Endothelial cell of umbilical vein (primary cell): ENCODE measurements around the gene HDLBP. TPM values are rescaled to one million over a fixed set of nuclear protein-coding genes. Genes with fewer than 3 reads are reported as not detected.

Source experiments
- BruUV-seq: library from RNA; stranded (reverse); fragments of 400-500 nt; replicated peaks from 2 replicates; lab custom pipeline; 2021; lab: Mats Ljungman, UMichigan
- CTCF ChIA-PET: fragments of 300-600, 350-600 bp; sonication (Branson Sonifier 250); formaldehyde crosslinking; loops from one replicate; lab custom pipeline; 2021; ENCODE audit warnings: antibody characterized with exemption, inconsistent platforms; lab: Charles Lee
- POLR2A ChIA-PET: fragments of 300-600, 350-600 bp; sonication (Branson Sonifier 250); formaldehyde crosslinking; loops from one replicate; lab custom pipeline; 2021; ENCODE audit warnings: antibody characterized with exemption, inconsistent platforms; lab: Charles Lee
- DNase-seq: peaks from one replicate; pipeline ENCODE4 v3.0.0-alpha.2; 2011; ENCODE audit warnings: low read depth, low spot score
- FAIRE-seq: peaks from 2 replicates; lab custom pipeline; 2011; peaks lifted over from hg19 to GRCh38; lab: Jason Lieb, UNC
- H2AFZ ChIP-seq: 2 replicates; pipeline ENCODE4 v1.6.0; 2012; ENCODE audit warnings: low read depth, low read length, control low read depth, inconsistent platforms
- H3K27ac ChIP-seq: 2 replicates; pipeline ENCODE4 v1.5.1; 2011; ENCODE audit warnings: low read depth, mild to moderate bottlenecking, control low read depth, low read length, moderate library complexity; ENCODE audit not compliant: insufficient read depth
- H3K27me3 ChIP-seq, 2 experiments: 2 replicates each; pipeline versions ENCODE4 v1.6.0 to v1.6.1; 2011; ENCODE audit warnings: low read length in 2 of 2, mixed read lengths in 1 of 2; ENCODE audit not compliant: control insufficient read depth in 2 of 2, insufficient read depth in 2 of 2
- H3K36me3 ChIP-seq, 2 experiments: 2 replicates in 1 of 2; 3 replicates in 1 of 2; pipeline ENCODE4 v1.5.1; 2011; ENCODE audit warnings: low read length in 2 of 2, mild to moderate bottlenecking in 1 of 2, moderate library complexity in 1 of 2; ENCODE audit not compliant: control insufficient read depth in 2 of 2, insufficient read depth in 2 of 2; ENCODE audit errors: extremely low read depth in 1 of 2
- H3K4me1 ChIP-seq: 3 replicates; pipeline ENCODE4 v1.5.1; 2011; ENCODE audit warnings: mild to moderate bottlenecking, low read length; ENCODE audit not compliant: control insufficient read depth, insufficient read depth; ENCODE audit errors: extremely low read depth
- H3K4me2 ChIP-seq: 2 replicates; pipeline ENCODE4 v1.6.1; 2011; ENCODE audit warnings: low read length, control low read depth, mixed read lengths; ENCODE audit not compliant: insufficient read depth
- H3K4me3 ChIP-seq, 3 experiments: fragments of 200-600 bp in 1 of 3; sonication (generic), shearing (Covaris generic) in 1 of 3; replicated peaks in 1 of 3; 2 replicates each; pipeline ENCODE4 v1.5.1; 2011 to 2016; ENCODE audit warnings: control low read depth in 3 of 3, low read length in 3 of 3, mild to moderate bottlenecking in 2 of 3, inconsistent platforms in 1 of 3, low read depth in 1 of 3, moderate library complexity in 1 of 3; ENCODE audit not compliant: insufficient read depth in 1 of 3
- H3K79me2 ChIP-seq: 2 replicates; pipeline ENCODE4 v1.6.0; 2012; ENCODE audit warnings: low read length, inconsistent platforms; ENCODE audit not compliant: control insufficient read depth, insufficient read depth
- H3K9ac ChIP-seq: replicated peaks from 2 replicates; pipeline ENCODE3; 2011; ENCODE audit warnings: low read length, control low read depth; ENCODE audit not compliant: insufficient read depth; ENCODE audit errors: extremely low read depth
- H3K9me1 ChIP-seq: replicated peaks from 3 replicates; pipeline ENCODE4 v1.6.0; 2011; ENCODE audit warnings: mild to moderate bottlenecking, low read length; ENCODE audit not compliant: control insufficient read depth, insufficient read depth; ENCODE audit errors: extremely low read depth
- H3K9me3 ChIP-seq: replicated peaks from 2 replicates; pipeline ENCODE4 v1.5.1; 2012; ENCODE audit warnings: low read length, inconsistent platforms; ENCODE audit not compliant: control insufficient read depth, insufficient read depth
- H4K20me1 ChIP-seq: replicated peaks from 2 replicates; pipeline ENCODE3; 2011; ENCODE audit warnings: mild to moderate bottlenecking, low read length; ENCODE audit not compliant: control insufficient read depth, insufficient read depth; ENCODE audit errors: extremely low read depth
- CTCF ChIP-seq, 2 donors: IDR thresholded peaks; 1 replicate in 1 of 2; 2 replicates in 1 of 2; pipeline ENCODE4 v1.5.1; 2011; ENCODE audit warnings: low read length in 2 of 2, mild to moderate bottlenecking in 2 of 2, moderate library complexity in 2 of 2, control low read depth in 1 of 2, inconsistent platforms in 1 of 2, low read depth in 1 of 2; ENCODE audit not compliant: insufficient read depth in 1 of 2; ENCODE audit errors: extremely low read depth in 1 of 2
- EZH2 ChIP-seq: IDR thresholded peaks from 2 replicates; pipeline ENCODE4 v1.6.1; 2012; ENCODE audit warnings: borderline replicate concordance, low read depth, mild to moderate bottlenecking, moderate library complexity, low read length, inconsistent platforms; ENCODE audit not compliant: severe bottlenecking
- FOS ChIP-seq: IDR thresholded peaks from 2 replicates; pipeline ENCODE4 v1.6.1; 2011; ENCODE audit warnings: mild to moderate bottlenecking, low read length, moderate library complexity, borderline replicate concordance; ENCODE audit not compliant: insufficient read depth
- GATA2 ChIP-seq: IDR thresholded peaks from 2 replicates; pipeline ENCODE4 v1.7.0; 2011; ENCODE audit warnings: low read depth, mild to moderate bottlenecking, moderate library complexity, mixed read lengths, low read length; ENCODE audit not compliant: insufficient read length, insufficient read depth
- JUN ChIP-seq: IDR thresholded peaks from 2 replicates; pipeline ENCODE4 v1.6.1; 2011; ENCODE audit warnings: borderline replicate concordance, low read depth; ENCODE audit not compliant: insufficient read length, insufficient read depth
- MYC ChIP-seq: IDR thresholded peaks from one replicate; pipeline ENCODE4 v1.6.1; 2011; ENCODE audit warnings: mild to moderate bottlenecking, low read depth, low read length
- POLR2A ChIP-seq: IDR thresholded peaks from 2 replicates; pipeline ENCODE4 v1.6.1; 2012; ENCODE audit warnings: low read depth, mild to moderate bottlenecking, control low read depth, low read length
- POLR2AphosphoS5 ChIP-seq: IDR thresholded peaks from 2 replicates; pipeline ENCODE4 v1.6.1; 2012; ENCODE audit warnings: low read depth, mild to moderate bottlenecking, control low read depth, low read length, moderate library complexity; ENCODE audit not compliant: insufficient read depth
- dilution Hi-C: fragments of 300-500 bp; cut with MboI; formaldehyde crosslinking; loops from one replicate; pipeline ENCODE4 v1.15.0; 2019; ENCODE audit warnings: low sequenced_read_pairs; ENCODE audit not compliant: extremely low pct_ligation_motif_present
- intact Hi-C: fragments of 100-400 bp; cut with micrococcal nuclease; formaldehyde crosslinking; loops from one replicate; pipeline ENCODE4 v1.10.0; 2022
- polyA plus RNA-seq, 4 experiments: library from polyadenylated mRNA; depleted of rRNA in 3 of 4; stranded (reverse) in 3 of 4; unstranded in 1 of 4; fragments of >200 nt; gene quantifications; 2 replicates each; pipeline versions ENCODE4 v1.2.1 to v1.2.3, GENCODE V29; 2011 to 2012; ENCODE audit warnings: missing spikeins in 1 of 4
- total RNA-seq: library from RNA; stranded (reverse); gene quantifications from 2 replicates; pipeline ENCODE4 v1.2.3, GENCODE V29; 2021
- TF ChIP-seq, protein P1 (sequence below): IDR thresholded peaks from 2 replicates; pipeline ENCODE4 v1.6.1; 2011; ENCODE audit not compliant: insufficient read depth, insufficient read length

The HDLBP gene
- total and polyA plus RNA-seq, 2 donors (not counting 3 experiments of a cell fraction or from before 2014, with no cell fraction given): 379 to 569 TPM

DNA sequence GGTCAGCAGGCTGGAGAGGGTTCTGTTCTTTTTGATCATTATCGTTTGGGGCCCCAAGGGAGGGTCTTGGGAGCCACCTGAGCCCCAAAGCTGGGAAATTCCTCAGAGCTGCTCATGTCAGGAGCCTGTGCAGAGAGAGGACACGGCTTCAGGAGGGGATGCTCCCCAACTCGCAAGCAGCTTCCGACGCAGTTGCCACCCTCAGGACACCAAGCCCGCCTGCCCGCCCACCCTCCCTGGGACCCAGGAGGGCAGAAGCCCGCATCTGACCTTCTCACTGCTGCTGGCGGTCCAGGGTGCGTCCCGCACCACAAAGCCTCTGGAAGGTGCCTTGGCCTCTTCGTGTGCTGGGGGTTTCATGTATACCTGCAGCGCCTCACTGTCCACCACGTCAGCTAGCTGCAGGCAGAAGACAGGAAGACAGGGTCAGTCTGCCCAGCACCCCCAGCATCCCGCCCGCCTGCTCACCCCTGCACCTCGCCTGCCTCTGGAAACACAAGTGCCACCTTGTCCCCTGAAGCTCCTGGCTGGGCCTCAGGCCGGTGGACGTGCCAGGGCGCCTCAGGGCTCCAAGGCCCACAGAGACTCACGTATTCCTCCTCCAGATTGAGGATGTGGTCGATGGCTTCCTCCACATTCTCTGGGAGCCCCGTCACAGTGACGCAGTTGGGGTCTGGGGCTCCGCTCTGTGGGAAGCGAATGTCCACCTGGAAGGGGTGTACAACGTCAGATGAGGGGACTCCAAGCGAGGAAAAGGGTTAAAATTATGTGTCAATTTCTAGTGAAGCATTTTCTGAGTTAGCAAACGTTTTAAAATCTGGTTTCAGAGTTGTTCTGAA is 85.7 kb downstream of the HDLBP start:
- FAIRE-seq: no peak
- TF ChIP-seq FOS: no peak
- TF ChIP-seq EZH2: no peak
- Histone ChIP-seq H3K9me3 (no peaks in the 10 kb centered on the region), H3K4me1 (peaks cover 7% of the 10 kb centered on the region), H3K4me3 (no peak overlapping the region), H3K4me2 (no peak overlapping the region), H2AFZ (no peak overlapping the region), H3K9me1 (no peaks in the 10 kb centered on the region), H4K20me1 (no peaks in the 10 kb centered on the region), H3K27ac (no peak overlapping the region), H3K27me3 (no peaks in the 10 kb centered on the region), H3K36me3 (peaks cover 25 to 64% of the 10 kb centered on the region in 2 experiments), H3K79me2 (no peaks in the 10 kb centered on the region), H3K9ac (no peak overlapping the region)
- no peak for DNase-seq
- CTCF ChIA-PET: interaction anchor here (1.1 to 1.3 kb wide), 3 partner anchors 151 to 379 kb away, joined by 3 to 4 read pairs (median 3); no protein-coding TSS in a partner anchor
- BruUV-seq: no TSS peak
- POLR2A ChIA-PET: no interaction called here
- intact Hi-C loops: no loop called here
- dilution Hi-C loops: no loop called here

DNA sequence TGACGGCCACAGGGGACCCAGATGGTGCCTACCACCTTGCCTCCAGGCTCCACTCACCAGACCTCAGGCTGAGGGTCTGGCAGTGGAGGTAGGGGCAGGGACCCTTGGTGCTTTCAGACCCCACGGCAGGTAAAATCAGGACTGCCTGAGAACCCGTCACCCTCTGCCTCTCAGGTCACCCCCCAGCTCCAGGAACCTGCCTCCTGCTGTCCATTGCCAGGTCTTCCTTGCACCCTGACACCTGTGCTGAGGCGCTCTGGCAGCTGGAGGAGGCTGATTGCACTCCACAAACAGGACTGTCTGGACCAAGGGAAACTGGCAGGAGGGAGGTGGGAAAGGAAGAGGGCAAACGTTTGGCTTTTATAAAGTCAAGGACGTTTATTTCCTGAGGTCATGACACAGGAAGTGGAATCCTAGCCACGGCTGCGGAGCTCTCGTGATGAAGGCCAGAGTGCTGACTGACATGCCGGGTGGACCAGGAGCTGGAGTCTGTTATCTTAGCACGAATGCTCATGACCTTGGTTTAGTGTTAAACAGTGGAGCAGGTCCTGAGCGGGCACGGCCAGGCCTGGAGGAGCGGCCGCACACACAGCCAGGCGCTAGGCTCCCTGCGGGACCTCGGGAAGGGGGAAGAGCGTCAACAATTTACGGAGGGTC is 86.5 kb downstream of the HDLBP start:
- Histone ChIP-seq H4K20me1 (no peaks in the 10 kb centered on the region), H3K9me3 (no peaks in the 10 kb centered on the region), H2AFZ (no peak overlapping the region), H3K4me3 (no peak overlapping the region), H3K79me2 (no peaks in the 10 kb centered on the region), H3K9me1 (no peaks in the 10 kb centered on the region), H3K27ac (no peak overlapping the region), H3K4me2 (no peak overlapping the region), H3K9ac (no peak overlapping the region), H3K27me3 (no peaks in the 10 kb centered on the region), H3K4me1 (peaks cover 15% of the 10 kb centered on the region), H3K36me3 (peaks cover 17 to 58% of the 10 kb centered on the region in 2 experiments)
- POLR2A ChIA-PET: no interaction called here
- FAIRE-seq (peak; percentile 44), DNase-seq (peak; percentile 14)
- no TSS peak for BruUV-seq
- intact Hi-C loops: no loop called here
- CTCF ChIA-PET: interaction anchor here (1.1 to 1.3 kb wide), 3 partner anchors 151 to 378 kb away, joined by 3 to 4 read pairs (median 3); no protein-coding TSS in a partner anchor
- dilution Hi-C loops: no loop called here
- TF ChIP-seq POLR2AphosphoS5: no peak
- TF ChIP-seq, protein P1, sequence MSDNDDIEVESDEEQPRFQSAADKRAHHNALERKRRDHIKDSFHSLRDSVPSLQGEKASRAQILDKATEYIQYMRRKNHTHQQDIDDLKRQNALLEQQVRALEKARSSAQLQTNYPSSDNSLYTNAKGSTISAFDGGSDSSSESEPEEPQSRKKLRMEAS: no peak
- no peak for TF ChIP-seq MYC
- no peak for TF ChIP-seq POLR2A
- TF ChIP-seq CTCF (IDR thresholded peaks at IDR 0.05; ENCODE audit: extremely low read depth in 1 of 2, insufficient read depth in 1 of 2, low read depth in 1 of 2, low read length in 2 of 2): no peak
- TF ChIP-seq GATA2: no peak
- TF ChIP-seq EZH2: no peak
- no peak for TF ChIP-seq JUN
- TF ChIP-seq FOS: no peak
